HepG2 (cell line): ENCODE measurements around the gene SRSF1. TPM values are rescaled to one million over a fixed set of nuclear protein-coding genes. Genes with fewer than 3 reads are reported as not detected.

Source experiments
- ATF2 ChIP-seq: sonication (generic); formaldehyde crosslinking; IDR thresholded peaks from 2 replicates; pipeline ENCODE4 v1.4.0; 2020; ENCODE audit warnings: missing genetic modification reagents
- FUBP1 ChIP-seq: sonication (generic); formaldehyde crosslinking; IDR thresholded peaks from 2 replicates; pipeline ENCODE4 v1.5.1; 2020; ENCODE audit warnings: missing genetic modification reagents, mild to moderate bottlenecking, borderline replicate concordance
- HMGXB3 ChIP-seq: sonication (generic); formaldehyde crosslinking; IDR thresholded peaks from 2 replicates; pipeline ENCODE4 v1.4.0; 2020; ENCODE audit warnings: missing genetic modification reagents, borderline replicate concordance
- KIAA2018 ChIP-seq: sonication (generic); formaldehyde crosslinking; IDR thresholded peaks from 2 replicates; pipeline ENCODE4 v1.5.0; 2020; ENCODE audit warnings: mild to moderate bottlenecking, missing genetic modification reagents, borderline replicate concordance
- MEF2D ChIP-seq: sonication (generic); formaldehyde crosslinking; IDR thresholded peaks from 2 replicates; pipeline ENCODE4 v1.5.1; 2020; ENCODE audit warnings: mild to moderate bottlenecking, missing genetic modification reagents
- REL ChIP-seq: sonication (generic); formaldehyde crosslinking; conservative IDR thresholded peaks from 2 replicates; pipeline ENCODE4 v1.8.0; 2022; ENCODE audit warnings: mild to moderate bottlenecking, missing genetic modification reagents, moderate library complexity
- U2AF1 ChIP-seq: fragments of 200-400 bp; formaldehyde crosslinking; optimal IDR thresholded peaks from 2 replicates; pipeline ENCODE3; 2017; ENCODE audit warnings: mild to moderate bottlenecking, low read depth, low read length
- ZC3H4 ChIP-seq: sonication (generic); formaldehyde crosslinking; IDR thresholded peaks from 2 replicates; pipeline ENCODE4 v1.4.0; 2020; ENCODE audit warnings: missing genetic modification reagents, borderline replicate concordance
- ZNF101 ChIP-seq: sonication (generic); formaldehyde crosslinking; IDR thresholded peaks from 2 replicates; pipeline ENCODE4 v1.4.0; 2020; ENCODE audit warnings: mild to moderate bottlenecking, low read depth, missing genetic modification reagents, borderline replicate concordance
- ZNF17 ChIP-seq: sonication (generic); formaldehyde crosslinking; IDR thresholded peaks from 2 replicates; pipeline ENCODE4 v1.5.0; 2020; ENCODE audit warnings: mild to moderate bottlenecking, missing genetic modification reagents
- ZNF292 ChIP-seq: sonication (generic); formaldehyde crosslinking; IDR thresholded peaks from 2 replicates; pipeline ENCODE4 v1.8.1; 2022; ENCODE audit warnings: mild to moderate bottlenecking, low read depth, missing genetic modification reagents, borderline replicate concordance
- ZNF567 ChIP-seq: sonication (generic); formaldehyde crosslinking; IDR thresholded peaks from 2 replicates; pipeline ENCODE4 v1.8.1; 2023; ENCODE audit warnings: mild to moderate bottlenecking, missing genetic modification reagents, borderline replicate concordance
- polyA plus RNA-seq, 8 experiments: library from polyadenylated mRNA; depleted of rRNA in 3 of 8; stranded (reverse) in 7 of 8; unstranded in 1 of 8; fragments of >200 nt; fragmentation: Illumina TruSeq in 4 of 8; extraction: Trizol in 4 of 8; gene quantifications; 2 replicates each; pipeline versions ENCODE4 v1.2.1 to v1.2.3, GENCODE V29; 2011 to 2016; ENCODE audit warnings: low read depth in 4 of 8, missing spikeins in 1 of 8, mixed read lengths in 1 of 8; ENCODE audit not compliant: insufficient read depth in 1 of 8
- total RNA-seq, 5 experiments: library from RNA; depleted of rRNA; stranded (reverse); fragments of >200 nt; fragmentation: Illumina TruSeq; extraction: Trizol; gene quantifications; 2 replicates each; pipeline ENCODE4 v1.2.3, GENCODE V29; 2016; ENCODE audit warnings: low read depth in 1 of 5

The SRSF1 gene
- total and polyA plus RNA-seq, 2 of the 13 experiments (the other 11 are each of a cell fraction or from before 2014, with no cell fraction given), result 142 to 445 TPM

- TF ChIP-seq HMGXB3 (CRISPR knock-in tag) (no peak), ATF2 (no peak), REL (no peak), ZNF101 (CRISPR knock-in tag) (no peak), FUBP1 (CRISPR knock-in tag) (no peak), ZC3H4 (CRISPR knock-in tag) (no peak), ZNF17 (CRISPR knock-in tag) (no peak), U2AF1 (no peak), KIAA2018 (CRISPR knock-in tag) (no peak), ZNF567 (CRISPR knock-in tag) (no peak), ZNF292 (CRISPR knock-in tag) (no peak), MEF2D (no peak)
These were observed 21.9 kb downstream of the SRSF1 start (continued) for GRCh38 chr17:57984936-57985674.
